ENCODE measurements around the gene VCL.
"Not testable (repeated sequence)": the region's sequence is repeated elsewhere in the genome, so short reads cannot be mapped to it uniquely, and the experiment has no call there.

The VCL gene

GRCh38 chr10:74044419-74044818 is 46.5 kb downstream of the VCL start:
- DNase-seq, result no peak

GRCh38 chr10:74047304-74047703 is 49.4 kb downstream of the VCL start:
- DNase-seq, result no peak

- no peak for DNase-seq
Measured at GRCh38 chr10:74047871-74048270, 50.0 kb downstream of the VCL start.

GRCh38 chr10:74048433-74048832 is 50.5 kb downstream of the VCL start:
- no peak for DNase-seq

- no peak for DNase-seq
Measured at GRCh38 chr10:74049955-74050354, 52.0 kb downstream of the VCL start.

- DNase-seq, result no peak
Measured at GRCh38 chr10:74050653-74051052, 52.7 kb downstream of the VCL start.

GRCh38 chr10:74051736-74052342 is 53.9 kb downstream of the VCL start:
- no peak for DNase-seq

- no peak for DNase-seq
Measured at GRCh38 chr10:74052994-74053393, 55.1 kb downstream of the VCL start.

- DNase-seq, result no peak
Measured at GRCh38 chr10:74055383-74056049, 57.6 kb downstream of the VCL start.

- no peak for DNase-seq
Measured at GRCh38 chr10:74056050-74056818, 58.3 kb downstream of the VCL start.

GRCh38 chr10:74058071-74058470 is 60.2 kb downstream of the VCL start:
- DNase-seq, result no peak

GRCh38 chr10:74058658-74059057 is 60.7 kb downstream of the VCL start:
- no peak for DNase-seq

- no peak for DNase-seq
Measured at GRCh38 chr10:74061104-74061503, 63.2 kb downstream of the VCL start.

GRCh38 chr10:74061978-74062377 is 64.1 kb downstream of the VCL start:
- not testable (repeated sequence) for DNase-seq

GRCh38 chr10:74063256-74063655 is 65.3 kb downstream of the VCL start:
- DNase-seq, result no peak

GRCh38 chr10:74067373-74068352 is 69.7 kb downstream of the VCL start:
- DNase-seq, result no peak

- DNase-seq, result peak; percentile 29
Measured at GRCh38 chr10:74071157-74071556, 73.2 kb downstream of the VCL start.

- no peak for DNase-seq
Measured at GRCh38 chr10:74072503-74072902, 74.6 kb downstream of the VCL start.

- no peak for DNase-seq
Measured at GRCh38 chr10:74075906-74076305, 78.0 kb downstream of the VCL start.

- DNase-seq, result no peak
Measured at GRCh38 chr10:74076961-74077360, 79.0 kb downstream of the VCL start.

GRCh38 chr10:74077416-74077815 is 79.5 kb downstream of the VCL start:
- no peak for DNase-seq

- no peak for DNase-seq
Measured at GRCh38 chr10:74078037-74078436, 80.1 kb downstream of the VCL start.
